Measurements from ENCODE around the gene CNN3. TPM values are rescaled to one million over a fixed set of nuclear protein-coding genes. Genes with fewer than 3 reads are reported as not detected.
A peak's percentile ranks its signal among the peaks of the same experiment; 100 is the strongest.

The CNN3 gene
- total and polyA plus RNA-seq, 12 donors, result 28.0 to 108 (median 62.5) TPM

GRCh38 chr1:94953107-94953506, 26.2 kb upstream of the CNN3 start:
- TF ChIP-seq, protein P1, sequence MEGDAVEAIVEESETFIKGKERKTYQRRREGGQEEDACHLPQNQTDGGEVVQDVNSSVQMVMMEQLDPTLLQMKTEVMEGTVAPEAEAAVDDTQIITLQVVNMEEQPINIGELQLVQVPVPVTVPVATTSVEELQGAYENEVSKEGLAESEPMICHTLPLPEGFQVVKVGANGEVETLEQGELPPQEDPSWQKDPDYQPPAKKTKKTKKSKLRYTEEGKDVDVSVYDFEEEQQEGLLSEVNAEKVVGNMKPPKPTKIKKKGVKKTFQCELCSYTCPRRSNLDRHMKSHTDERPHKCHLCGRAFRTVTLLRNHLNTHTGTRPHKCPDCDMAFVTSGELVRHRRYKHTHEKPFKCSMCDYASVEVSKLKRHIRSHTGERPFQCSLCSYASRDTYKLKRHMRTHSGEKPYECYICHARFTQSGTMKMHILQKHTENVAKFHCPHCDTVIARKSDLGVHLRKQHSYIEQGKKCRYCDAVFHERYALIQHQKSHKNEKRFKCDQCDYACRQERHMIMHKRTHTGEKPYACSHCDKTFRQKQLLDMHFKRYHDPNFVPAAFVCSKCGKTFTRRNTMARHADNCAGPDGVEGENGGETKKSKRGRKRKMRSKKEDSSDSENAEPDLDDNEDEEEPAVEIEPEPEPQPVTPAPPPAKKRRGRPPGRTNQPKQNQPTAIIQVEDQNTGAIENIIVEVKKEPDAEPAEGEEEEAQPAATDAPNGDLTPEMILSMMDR (IDR thresholded peaks at IDR 0.05), result no peak
- no peak for DNase-seq
- Histone ChIP-seq H3K27me3 (no peaks in the 10 kb centered on the region), H3K36me3 (no peaks in the 10 kb centered on the region), H3K4me1 (peaks cover 16 to 50% (median 29%) of the 10 kb centered on the region in 9 donors), H3K9me3 (no peaks in the 10 kb centered on the region), H3K27ac (no peak overlapping the region), H3K4me3 (no peak overlapping the region)
- intact Hi-C loops (cut with DNase I), result no loop called here
- no peak for ATAC-seq

GRCh38 chr1:94952539-94952938, 25.6 kb upstream of the CNN3 start:
- TF ChIP-seq, protein P1 (IDR thresholded peaks at IDR 0.05), result no peak
- no peaks in the 10 kb centered on the region for H3K27me3 ChIP-seq
- DNase-seq (no peak), ATAC-seq (no peak)
- H3K9me3 ChIP-seq, result no peaks in the 10 kb centered on the region
- peaks cover 16 to 55% (median 29%) of the 10 kb centered on the region in 9 donors for H3K4me1 ChIP-seq
- no peak overlapping the region for H3K4me3 ChIP-seq
- no peaks in the 10 kb centered on the region for H3K36me3 ChIP-seq
- 97 to 98% methylated on average over 5 of the region's 5 CpGs for WGBS, 2 donors
- H3K27ac ChIP-seq, result no peak overlapping the region
- intact Hi-C loops (cut with DNase I), result no loop called here

DNA sequence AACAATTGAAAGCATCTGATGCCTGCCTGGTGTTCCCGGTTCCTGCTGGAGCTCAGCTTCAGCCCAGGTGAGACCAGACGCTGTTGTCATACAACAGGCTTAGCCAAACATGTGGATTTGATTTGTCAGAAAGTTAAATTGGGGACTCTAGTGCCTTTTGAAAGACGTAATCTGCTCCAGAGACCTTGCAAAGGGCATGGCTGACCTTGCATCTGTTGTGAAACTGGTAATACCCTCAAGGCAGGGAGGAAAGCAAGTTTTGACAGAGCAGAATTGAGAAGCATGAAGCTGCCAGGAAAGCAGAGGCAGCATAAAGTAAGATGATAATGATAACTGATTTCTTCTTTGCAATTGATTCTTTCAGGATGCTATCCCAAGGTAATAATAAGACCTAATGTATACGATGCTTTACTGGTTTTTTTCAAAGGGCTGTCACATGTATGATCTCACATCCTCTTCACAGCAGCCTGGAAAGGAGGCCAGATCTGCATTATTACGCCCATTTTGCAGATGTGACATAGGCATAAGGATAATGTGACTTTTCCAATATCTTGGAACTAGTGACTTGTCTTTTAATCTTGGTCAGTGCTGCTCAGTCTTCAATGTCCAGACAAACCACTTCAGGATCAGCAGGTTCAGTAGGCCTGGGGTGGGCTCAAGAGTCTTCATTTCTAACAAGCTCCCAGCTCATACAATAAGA, 24.7 kb upstream of the CNN3 start:
- Histone ChIP-seq H3K4me3 (no peak overlapping the region), H3K9me3 (no peaks in the 10 kb centered on the region), H3K4me1 (peaks cover 16 to 63% (median 30%) of the 10 kb centered on the region in 9 donors), H3K36me3 (no peaks in the 10 kb centered on the region), H3K27ac (peak overlapping the region in 1 of 10 donors; percentile 29), H3K27me3 (no peaks in the 10 kb centered on the region)
- intact Hi-C loops (cut with DNase I), result no loop called here
- TF ChIP-seq, protein P1 (IDR thresholded peaks at IDR 0.05), result no peak
- ATAC-seq, result no peak
- 74 to 84% methylated on average over 5 of the region's 5 CpGs for whole genome bisulfite sequencing, 2 donors
- DNase-seq, result no peak

DNA sequence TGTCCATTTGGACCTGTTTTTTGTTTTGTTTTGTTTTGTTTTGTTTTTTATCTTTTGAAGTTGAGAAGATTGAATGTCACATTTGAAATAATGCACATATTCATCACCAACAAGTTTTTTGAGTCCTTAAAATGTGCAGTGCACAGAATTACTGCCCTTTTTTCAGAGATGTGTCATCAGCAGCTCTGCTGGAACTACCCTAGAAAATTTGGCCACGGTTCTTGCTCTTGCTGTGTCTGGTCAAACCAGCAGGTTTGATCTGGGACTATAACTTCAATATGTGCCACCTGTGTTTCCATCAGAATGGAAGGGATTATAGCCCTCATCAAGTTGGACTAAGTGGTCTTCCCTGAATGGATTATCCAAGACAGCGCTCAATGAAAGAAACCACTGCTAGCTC, 24.1 kb upstream of the CNN3 start:
- ATAC-seq, result no peak
- DNase-seq, result no peak
- H3K27ac ChIP-seq, result peak overlapping the region in 1 of 10 donors; percentile 29
- WGBS, 2 donors, result 85 to 92% methylated on average over 2 of the region's 2 CpGs
- no peaks in the 10 kb centered on the region for H3K27me3 ChIP-seq
- H3K4me3 ChIP-seq, result no peak overlapping the region
- intact Hi-C loops (cut with DNase I), result no loop called here
- TF ChIP-seq, protein P1 (IDR thresholded peaks at IDR 0.05), result no peak
- H3K9me3 ChIP-seq, result no peaks in the 10 kb centered on the region
- H3K36me3 ChIP-seq, result no peaks in the 10 kb centered on the region
- H3K4me1 ChIP-seq, result peaks cover 13 to 62% (median 26%) of the 10 kb centered on the region in 9 donors
